ENCODE measurements around the gene CDHR2. TPM values are rescaled to one million over a fixed set of nuclear protein-coding genes. Genes with fewer than 3 reads are reported as not detected.

The CDHR2 gene
- total RNA-seq, 1 experiment from 2014 or later, result 0.10 TPM

DNA sequence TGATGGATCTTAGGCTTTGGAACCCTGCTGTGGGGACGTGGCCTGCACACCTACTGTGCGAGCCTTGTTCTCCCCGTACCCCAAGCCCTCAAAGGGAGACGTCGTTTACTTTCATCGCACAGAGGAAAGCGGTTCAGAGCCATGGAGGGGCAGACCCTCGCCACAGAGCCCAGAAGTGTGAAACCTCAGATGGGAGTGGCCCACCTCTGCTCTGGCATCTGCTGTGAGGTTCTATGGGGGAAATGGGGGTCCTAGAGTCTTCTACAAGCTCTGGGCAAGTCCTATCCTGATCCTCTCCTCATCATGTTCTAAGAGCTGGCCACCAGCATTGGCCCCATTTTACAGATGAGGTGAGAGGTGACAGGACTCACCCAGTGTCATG, 8.2 kb upstream of the CDHR2 start (continued):
- TF ChIP-seq EZH2phosphoT487 (IDR thresholded peaks at IDR 0.05; ENCODE audit: borderline replicate concordance), result no peak
- no peak for TF ChIP-seq JUND (IDR thresholded peaks at IDR 0.05)
- TF ChIP-seq CEBPB (IDR thresholded peaks at IDR 0.05; ENCODE audit: low read depth), result no peak
- TF ChIP-seq ZNF274 (IDR thresholded peaks at IDR 0.05; ENCODE audit: low read depth, low read length), result no peak
- TF ChIP-seq TCF7L2 (IDR thresholded peaks at IDR 0.05; ENCODE audit: borderline replicate concordance, extremely low read depth, insufficient read depth, insufficient read length), result no peak
- TF ChIP-seq YY1 (IDR thresholded peaks at IDR 0.05; ENCODE audit: extremely low read depth, insufficient replicate concordance, low read depth, low read length), result no peak

DNA sequence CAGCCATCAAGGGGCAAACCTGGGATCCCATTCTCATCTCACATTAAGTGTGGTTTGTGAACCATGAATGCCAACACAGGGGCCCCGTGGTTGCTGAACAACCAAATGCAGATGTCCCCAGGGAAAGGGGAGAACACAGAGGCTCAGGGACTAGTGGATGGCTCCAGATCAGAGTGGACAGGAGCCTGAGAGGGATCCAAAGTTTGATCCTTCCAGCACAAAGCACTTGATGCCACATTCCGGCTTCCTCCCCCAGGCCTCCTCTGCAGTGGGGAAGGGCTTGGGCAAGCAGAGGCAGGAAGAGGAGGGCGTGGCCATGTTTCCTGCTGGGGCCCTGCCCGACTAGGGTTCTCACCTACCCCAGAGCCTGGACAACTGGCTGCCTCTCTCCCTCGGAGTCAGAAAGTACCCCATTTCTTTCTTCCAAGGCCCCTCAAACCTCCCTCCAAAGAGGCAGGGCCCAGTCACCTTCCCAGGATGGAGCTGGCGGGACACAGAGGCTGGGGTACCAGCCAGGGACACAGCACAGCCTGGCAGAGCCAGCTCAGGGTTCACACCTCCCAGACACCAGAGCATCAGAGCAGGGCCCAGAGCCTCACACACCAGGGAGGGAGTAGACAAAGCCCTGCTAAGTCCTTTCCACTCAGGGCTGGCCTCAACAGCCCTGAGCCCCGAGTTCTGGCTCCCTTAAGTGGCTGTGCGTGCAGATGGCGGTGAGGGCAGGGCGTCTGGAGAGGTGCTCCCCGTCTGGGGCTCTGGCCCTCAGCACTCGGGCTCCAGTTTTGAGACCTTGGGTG, 7.6 kb upstream of the CDHR2 start:
- no peaks in the 10 kb centered on the region for H4K20me1 ChIP-seq (ENCODE audit: insufficient read depth)
- intact Hi-C loops (cut with micrococcal nuclease), result loop anchor here (5.0 kb wide), 1 partner anchor 729 kb away; no protein-coding TSS in a partner anchor
- RAD21 ChIA-PET (ENCODE audit: low non-redundant PET in 1 of 2, low total read pairs in 2 of 2, uncharacterized antibody in 2 of 2, unreplicated experiment in 2 of 2), result no interaction called here
- no TSS peak for BruUV-seq (replicated peaks)
- peak overlapping the region; percentile 90 for H3K9ac ChIP-seq (ENCODE audit: low read length)
- H3K36me3 ChIP-seq (ENCODE audit: control insufficient read depth in 1 of 2, insufficient read depth in 2 of 2, low read length in 2 of 2), result no peaks in the 10 kb centered on the region
- peak overlapping the region; percentile 99 for H3K4me2 ChIP-seq (ENCODE audit: low read length)
- no peak for DNase-seq (ENCODE audit: low read depth, low spot score)
- ATAC-seq, result no peak
- H3K9me2 ChIP-seq (ENCODE audit: insufficient read depth), result no peaks in the 10 kb centered on the region
- no peaks in the 10 kb centered on the region for H3K9me3 ChIP-seq (ENCODE audit: control insufficient read depth in 1 of 2, insufficient read depth in 1 of 2, low read depth in 1 of 2, low read length in 2 of 2)
- H2AFZ ChIP-seq (ENCODE audit: low read depth, low read length, poor library complexity, severe bottlenecking), result no peak overlapping the region
- peaks cover 2% of the 10 kb centered on the region; the same call in 1 of the 2 replicates for H3K79me2 ChIP-seq (ENCODE audit: insufficient read depth, low read length)
- peak overlapping the region; percentile 92 for H3K27ac ChIP-seq (ENCODE audit: low read depth, low read length)
- no peaks in the 10 kb centered on the region for H3K27me3 ChIP-seq (ENCODE audit: insufficient read depth, low read length)
- CTCF ChIA-PET, result no interaction called here
- H3K4me1 ChIP-seq (ENCODE audit: control insufficient read depth in 1 of 2, insufficient read depth in 2 of 2, low read length in 2 of 2), result peaks cover 39 to 61% of the 10 kb centered on the region in 2 experiments
- H3K4me3 ChIP-seq (replicated peaks in 1 of 2; ENCODE audit: low read depth in 1 of 2, low read length in 2 of 2), result peak overlapping the region; percentile 65 to 89; a peak in 3 of 4 replicates
- POLR2A ChIA-PET, result no interaction called here
- peak; percentile 34 for TF ChIP-seq POLR2AphosphoS5 (IDR thresholded peaks at IDR 0.05; ENCODE audit: low read depth, low read length)
- TF ChIP-seq, protein P1, sequence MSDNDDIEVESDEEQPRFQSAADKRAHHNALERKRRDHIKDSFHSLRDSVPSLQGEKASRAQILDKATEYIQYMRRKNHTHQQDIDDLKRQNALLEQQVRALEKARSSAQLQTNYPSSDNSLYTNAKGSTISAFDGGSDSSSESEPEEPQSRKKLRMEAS (IDR thresholded peaks at IDR 0.05), result no peak

All from HCT116 (cell line).